Kidney (tissue), 14 donors: ENCODE results near the gene GUK1. TPM values are rescaled to one million over a fixed set of nuclear protein-coding genes. Genes with fewer than 3 reads are reported as not detected.
A peak's percentile ranks its signal among the peaks of the same experiment; 100 is the strongest.

ENCODE experiments used
- DNase-seq, 5 donors: peaks; one replicate each; pipeline ENCODE4 v3.0.0-alpha.2; 2013 to 2020
- FAIRE-seq: peaks from 2 replicates; lab custom pipeline; 2012; peaks lifted over from hg19 to GRCh38; lab: Jason Lieb, UNC
- H3K27ac ChIP-seq, 2 donors: one replicate each; pipeline ENCODE4 v1.7.0; 2013; ENCODE audit warnings: low read depth in 2 of 2, low read length in 2 of 2, inconsistent platforms in 1 of 2
- H3K27me3 ChIP-seq: one replicate; pipeline ENCODE4 v1.7.1; 2013; ENCODE audit warnings: low read length, inconsistent platforms; ENCODE audit not compliant: control insufficient read depth, insufficient read depth
- H3K36me3 ChIP-seq, 3 donors: one replicate each; pipeline versions ENCODE4 v1.7.0 to v1.7.1; 2013; ENCODE audit warnings: low read length in 3 of 3, control low read depth in 1 of 3, inconsistent platforms in 1 of 3; ENCODE audit not compliant: insufficient read depth in 3 of 3, control insufficient read depth in 2 of 3
- H3K4me1 ChIP-seq, 3 donors: one replicate each; pipeline versions ENCODE4 v1.7.0 to v1.7.1; 2013; ENCODE audit warnings: low read length in 3 of 3, inconsistent platforms in 1 of 3, low read depth in 1 of 3; ENCODE audit not compliant: control insufficient read depth in 2 of 3, insufficient read depth in 2 of 3
- H3K4me3 ChIP-seq, 3 donors: one replicate each; pipeline versions ENCODE4 v1.7.0 to v1.8.1; 2013; ENCODE audit warnings: low read length in 3 of 3, control low read depth in 1 of 3, inconsistent platforms in 1 of 3
- H3K9ac ChIP-seq, 3 donors: one replicate each; pipeline versions ENCODE4 v1.7.0 to v1.7.1; 2013; ENCODE audit warnings: low read length in 3 of 3, control low read depth in 1 of 3, inconsistent platforms in 1 of 3
- H3K9me3 ChIP-seq, 3 donors: one replicate each; pipeline versions ENCODE4 v1.7.0 to v1.7.1; 2013; ENCODE audit warnings: low read length in 3 of 3, control low read depth in 1 of 3, inconsistent platforms in 1 of 3; ENCODE audit not compliant: control insufficient read depth in 2 of 3, insufficient read depth in 1 of 3
- intact Hi-C: fragments of 100-400 bp; cut with DNase I; formaldehyde crosslinking; loops from one replicate; pipeline ENCODE4 v1.11.1; 2022
- polyA plus RNA-seq: library from polyadenylated mRNA; stranded (reverse); fragments of 350-450 nt; fragmentation: Illumina TruSeq; extraction: RNeasy Lipid Tissue Mini Kit (QIAGEN cat#74804); gene quantifications from one replicate; pipeline ENCODE4 v1.2.3, GENCODE V29; 2014; ENCODE audit warnings: low read depth, low replicate concordance; ENCODE audit not compliant: insufficient read depth
- total RNA-seq: library from RNA; stranded (reverse); fragmentation: NEBNext Ultra II Directional; extraction: Animal tissue kit (Norgen Biotek cat#: 25700); gene quantifications from one replicate; pipeline ENCODE4 v1.2.1, GENCODE V29; 2021
- TF ChIP-seq, protein P1 (sequence below): IDR thresholded peaks from 3 replicates; pipeline ENCODE4 v1.5.1; 2012; ENCODE audit warnings: mild to moderate bottlenecking, moderate library complexity, borderline replicate concordance; ENCODE audit not compliant: insufficient read depth; ENCODE audit errors: extremely low read depth
- donor health status: control.
- donor health status: control.
- donor health status: control.
- donor health status: control.
- donor health status: control.
- donor health status: DM: yes; HTN: yes; CAD: no.
- donor health status: Normal renal cell carcinoma (clear cell type).

The GUK1 gene
- total and polyA plus RNA-seq, 2 donors from 2014 or later = 221 to 410 TPM

DNA sequence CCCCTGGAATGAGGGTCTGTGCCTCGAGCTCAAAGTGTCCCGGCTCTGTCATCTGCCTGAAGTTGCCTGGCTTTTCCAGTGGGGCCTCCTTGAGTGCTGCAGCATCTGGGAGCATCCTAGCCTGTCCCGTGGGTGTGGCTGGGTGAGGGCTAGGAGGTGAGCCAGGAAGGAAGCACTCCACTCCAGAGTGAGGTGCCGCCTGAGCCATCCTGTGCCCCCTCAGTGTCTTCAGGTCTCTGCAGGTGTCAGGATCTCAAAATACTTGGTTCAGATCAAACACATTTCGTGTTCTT lies 37.0 kb downstream of the GUK1 start:
- Histone ChIP-seq H3K9ac (no peak overlapping the region), H3K9me3 (no peaks in the 10 kb centered on the region), H3K4me3 (no peak overlapping the region), H3K36me3 (peaks cover 0 to 3% (median 0%) of the 10 kb centered on the region in 3 donors), H3K4me1 (peaks cover 0 to 4% (median 0%) of the 10 kb centered on the region in 3 donors), H3K27me3 (no peaks in the 10 kb centered on the region), H3K27ac (no peak overlapping the region)
- FAIRE-seq = no peak
- intact Hi-C loops = no loop called here
- TF ChIP-seq, protein P1, sequence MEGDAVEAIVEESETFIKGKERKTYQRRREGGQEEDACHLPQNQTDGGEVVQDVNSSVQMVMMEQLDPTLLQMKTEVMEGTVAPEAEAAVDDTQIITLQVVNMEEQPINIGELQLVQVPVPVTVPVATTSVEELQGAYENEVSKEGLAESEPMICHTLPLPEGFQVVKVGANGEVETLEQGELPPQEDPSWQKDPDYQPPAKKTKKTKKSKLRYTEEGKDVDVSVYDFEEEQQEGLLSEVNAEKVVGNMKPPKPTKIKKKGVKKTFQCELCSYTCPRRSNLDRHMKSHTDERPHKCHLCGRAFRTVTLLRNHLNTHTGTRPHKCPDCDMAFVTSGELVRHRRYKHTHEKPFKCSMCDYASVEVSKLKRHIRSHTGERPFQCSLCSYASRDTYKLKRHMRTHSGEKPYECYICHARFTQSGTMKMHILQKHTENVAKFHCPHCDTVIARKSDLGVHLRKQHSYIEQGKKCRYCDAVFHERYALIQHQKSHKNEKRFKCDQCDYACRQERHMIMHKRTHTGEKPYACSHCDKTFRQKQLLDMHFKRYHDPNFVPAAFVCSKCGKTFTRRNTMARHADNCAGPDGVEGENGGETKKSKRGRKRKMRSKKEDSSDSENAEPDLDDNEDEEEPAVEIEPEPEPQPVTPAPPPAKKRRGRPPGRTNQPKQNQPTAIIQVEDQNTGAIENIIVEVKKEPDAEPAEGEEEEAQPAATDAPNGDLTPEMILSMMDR = no peak
- DNase-seq = peak in 2 of 5 donors; percentile 26 to 48

- Histone ChIP-seq H3K27ac (no peak overlapping the region), H3K4me1 (peaks cover 0 to 4% (median 0%) of the 10 kb centered on the region in 3 donors)
Observed at GRCh38 chr1:228177721-228178710, 37.9 kb downstream of the GUK1 start.

DNA sequence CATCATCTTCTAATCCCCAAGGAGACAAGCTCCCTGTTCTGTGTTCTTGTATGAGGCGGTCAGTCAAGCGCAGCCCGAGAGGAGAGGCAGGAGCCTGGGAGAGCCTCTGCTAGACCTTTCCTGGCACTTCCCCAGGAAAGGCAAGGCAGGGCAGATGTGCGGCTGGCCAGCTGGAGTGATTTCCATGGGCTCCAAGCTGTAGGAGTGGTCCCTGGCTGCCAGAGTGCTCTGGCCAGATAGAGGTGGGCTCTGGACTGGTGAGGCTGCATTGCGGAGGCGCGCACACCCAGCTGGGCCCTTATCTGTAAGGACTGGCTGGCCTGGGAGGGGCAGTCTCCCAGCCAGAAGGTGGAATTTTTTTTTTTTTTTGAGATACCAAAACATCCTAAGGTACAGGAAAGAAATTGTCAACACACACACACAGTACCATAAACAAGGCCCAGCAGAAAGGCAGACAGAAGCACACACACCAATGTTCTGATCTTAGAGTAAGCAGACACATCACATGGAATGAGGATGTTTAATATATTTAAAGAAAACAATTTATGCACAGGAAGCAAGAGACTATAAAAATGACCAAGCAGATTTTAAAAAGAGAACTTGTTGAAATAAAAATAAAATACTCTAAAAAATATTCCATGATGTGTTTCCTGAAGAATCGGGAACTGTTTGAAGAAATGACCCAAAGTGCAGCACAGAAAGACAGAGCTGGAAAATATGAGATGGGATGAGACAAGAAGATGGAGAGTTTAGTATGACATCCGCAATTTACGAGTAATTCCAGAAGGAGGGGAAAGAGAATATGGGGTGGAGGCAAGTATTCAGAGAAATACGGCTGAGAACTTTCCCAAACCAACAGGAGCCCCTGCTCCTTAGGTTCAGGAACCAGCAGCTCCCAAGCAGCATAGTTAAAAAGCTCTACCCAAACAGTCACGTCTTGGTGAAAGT lies 38.9 kb downstream of the GUK1 start:
- Histone ChIP-seq H3K27ac (peak overlapping the region in 1 of 2 donors; percentile 17), H3K9ac (no peak overlapping the region), H3K9me3 (no peaks in the 10 kb centered on the region), H3K36me3 (peaks cover 0 to 3% (median 0%) of the 10 kb centered on the region in 3 donors), H3K4me1 (peaks cover 0 to 4% (median 0%) of the 10 kb centered on the region in 3 donors), H3K4me3 (no peak overlapping the region), H3K27me3 (no peaks in the 10 kb centered on the region)
- TF ChIP-seq, protein P1 = no peak
- no peak for FAIRE-seq
- intact Hi-C loops = no loop called here
- peak in 3 of 5 donors; percentile 35 to 60 (median 56) for DNase-seq

More at GRCh38 chr1:228177721-228178710, 37.9 kb downstream of the GUK1 start:
- no peaks in the 10 kb centered on the region for H3K9me3 ChIP-seq
- intact Hi-C loops = no loop called here
- TF ChIP-seq, protein P1 = no peak
- no peaks in the 10 kb centered on the region for H3K27me3 ChIP-seq
- no peak overlapping the region for H3K4me3 ChIP-seq
- peaks cover 0 to 3% (median 0%) of the 10 kb centered on the region in 3 donors for H3K36me3 ChIP-seq
- H3K9ac ChIP-seq = no peak overlapping the region
- DNase-seq = peak in 2 of 5 donors; percentile 18 to 24
- FAIRE-seq = no peak
